Fibroblast of lung (primary cell): Measurements from ENCODE around the gene PTPRU.

Experiments used
- EZH2 ChIP-seq: IDR thresholded peaks from 2 replicates; pipeline ENCODE4 v1.5.1; 2012; ENCODE audit warnings: low read length, control low read depth, mild to moderate bottlenecking; ENCODE audit errors: missing control alignments
- TF ChIP-seq, protein P1 (sequence below), 2 donors: IDR thresholded peaks in 1 of 2; conservative IDR thresholded peaks in 1 of 2; 1 replicate in 1 of 2; 2 replicates in 1 of 2; pipeline ENCODE4 v1.5.1; 2011 to 2012; ENCODE audit warnings: low read length in 2 of 2, control low read depth in 1 of 2, inconsistent platforms in 1 of 2, low read depth in 1 of 2, mild to moderate bottlenecking in 1 of 2

DNA sequence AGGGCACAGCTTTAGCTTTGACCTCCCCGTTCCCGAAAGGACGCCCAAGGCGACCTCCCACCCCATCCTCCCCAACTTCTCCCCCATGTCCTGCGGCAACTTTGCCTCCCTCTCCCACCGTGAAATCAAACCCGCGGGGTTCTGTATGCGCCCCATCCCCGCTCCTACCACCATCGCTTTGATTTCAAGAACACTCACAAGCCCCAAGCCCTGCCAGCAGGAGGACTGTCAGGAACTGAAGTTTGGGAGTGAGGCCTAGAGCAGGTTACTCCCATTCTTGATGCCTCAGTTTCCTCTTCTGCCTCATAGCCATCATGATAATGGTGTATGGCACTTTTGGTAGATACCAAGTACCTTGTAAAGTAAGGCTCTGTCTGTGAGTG, 2.3 kb downstream of the PTPRU start:
- TF ChIP-seq, protein P1, sequence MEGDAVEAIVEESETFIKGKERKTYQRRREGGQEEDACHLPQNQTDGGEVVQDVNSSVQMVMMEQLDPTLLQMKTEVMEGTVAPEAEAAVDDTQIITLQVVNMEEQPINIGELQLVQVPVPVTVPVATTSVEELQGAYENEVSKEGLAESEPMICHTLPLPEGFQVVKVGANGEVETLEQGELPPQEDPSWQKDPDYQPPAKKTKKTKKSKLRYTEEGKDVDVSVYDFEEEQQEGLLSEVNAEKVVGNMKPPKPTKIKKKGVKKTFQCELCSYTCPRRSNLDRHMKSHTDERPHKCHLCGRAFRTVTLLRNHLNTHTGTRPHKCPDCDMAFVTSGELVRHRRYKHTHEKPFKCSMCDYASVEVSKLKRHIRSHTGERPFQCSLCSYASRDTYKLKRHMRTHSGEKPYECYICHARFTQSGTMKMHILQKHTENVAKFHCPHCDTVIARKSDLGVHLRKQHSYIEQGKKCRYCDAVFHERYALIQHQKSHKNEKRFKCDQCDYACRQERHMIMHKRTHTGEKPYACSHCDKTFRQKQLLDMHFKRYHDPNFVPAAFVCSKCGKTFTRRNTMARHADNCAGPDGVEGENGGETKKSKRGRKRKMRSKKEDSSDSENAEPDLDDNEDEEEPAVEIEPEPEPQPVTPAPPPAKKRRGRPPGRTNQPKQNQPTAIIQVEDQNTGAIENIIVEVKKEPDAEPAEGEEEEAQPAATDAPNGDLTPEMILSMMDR (conservative IDR thresholded peaks at IDR 0.05 in 1 of 2, IDR thresholded peaks at IDR 0.05 in 1 of 2; ENCODE audit: low read depth in 1 of 2, low read length in 2 of 2): no peak
- no peak for TF ChIP-seq EZH2
